GM12864 (cell line): ENCODE measurements around the gene RPH3AL.

Experiments used
- DNase-seq: peaks from one replicate; pipeline ENCODE4 v3.0.0-alpha.2; 2011; ENCODE audit warnings: low read depth
- H3K4me3 ChIP-seq: 2 replicates; pipeline ENCODE4 v1.5.1; 2011; ENCODE audit warnings: mild to moderate bottlenecking, low read depth, low read length, control low read depth
- CTCF ChIP-seq: IDR thresholded peaks from 2 replicates; pipeline ENCODE4 v1.5.1; 2011; ENCODE audit warnings: low read depth, mild to moderate bottlenecking, moderate library complexity, low read length, control low read depth, inconsistent platforms; ENCODE audit errors: missing control alignments

RPH3AL gene

GRCh38 chr17:296379-296778 is 56.2 kb downstream of the RPH3AL start:
- no peak for DNase-seq
- no peak overlapping the region for H3K4me3 ChIP-seq
- no peak for TF ChIP-seq CTCF

- no peak for DNase-seq
- H3K4me3 ChIP-seq, result no peak overlapping the region
- no peak for TF ChIP-seq CTCF
Measured at GRCh38 chr17:292531-293382, 59.9 kb downstream of the RPH3AL start.

GRCh38 chr17:292016-292415 is 60.6 kb downstream of the RPH3AL start:
- DNase-seq, result no peak
- no peak for TF ChIP-seq CTCF
- no peak overlapping the region for H3K4me3 ChIP-seq

- H3K4me3 ChIP-seq, result no peak overlapping the region
- no peak for DNase-seq
- no peak for TF ChIP-seq CTCF
Measured at GRCh38 chr17:291587-291986, 61.0 kb downstream of the RPH3AL start.

GRCh38 chr17:290626-291025 is 62.0 kb downstream of the RPH3AL start:
- no peak for TF ChIP-seq CTCF
- H3K4me3 ChIP-seq, result no peak overlapping the region
- no peak for DNase-seq

GRCh38 chr17:290121-290521 is 62.5 kb downstream of the RPH3AL start:
- no peak overlapping the region for H3K4me3 ChIP-seq
- no peak for DNase-seq
- TF ChIP-seq CTCF, result no peak

GRCh38 chr17:289409-289808 is 63.2 kb downstream of the RPH3AL start:
- no peak for DNase-seq
- no peak overlapping the region for H3K4me3 ChIP-seq
- no peak for TF ChIP-seq CTCF
